Measurements from ENCODE around the gene LSS.

DNA sequence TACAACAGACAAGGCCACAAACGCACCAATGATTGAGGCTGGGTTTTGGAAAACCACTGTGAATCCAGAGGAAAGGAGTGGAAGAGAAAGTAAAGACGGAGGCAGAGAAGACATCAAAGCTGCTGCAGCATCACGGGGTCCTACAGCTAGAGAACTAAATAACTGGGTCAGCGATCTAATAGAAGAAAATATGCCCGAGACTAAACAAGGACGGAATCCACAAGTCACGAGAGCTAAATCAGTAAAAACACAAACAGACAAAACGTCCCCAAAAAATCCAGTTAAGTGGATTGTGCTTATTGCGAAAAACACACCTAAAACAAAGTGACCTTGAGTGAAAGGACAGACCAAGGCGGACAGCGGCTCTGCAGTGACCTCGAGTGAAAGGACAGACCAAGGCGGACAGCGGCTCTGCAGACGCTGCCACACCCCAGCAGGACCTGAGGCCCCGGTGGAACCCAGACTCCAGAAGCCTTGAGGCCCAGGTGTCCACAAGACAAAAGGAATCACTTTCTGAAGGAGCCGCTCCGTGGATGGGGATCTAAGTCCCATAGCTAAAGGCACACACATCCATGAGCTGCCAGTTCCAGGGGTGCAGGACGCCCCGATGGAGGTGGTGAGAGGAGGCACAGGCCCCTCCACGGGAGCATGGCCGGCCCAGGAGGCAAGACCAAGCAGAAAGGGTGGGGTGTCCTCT, 79.2 kb downstream of the LSS start:
- TF ChIP-seq POLR2A (IDR thresholded peaks at IDR 0.05; ENCODE audit: extremely low read depth, insufficient read length) (no peak), MYC (IDR thresholded peaks at IDR 0.05; ENCODE audit: low read depth, low read length) (no peak)
- TF ChIP-seq, protein P1, sequence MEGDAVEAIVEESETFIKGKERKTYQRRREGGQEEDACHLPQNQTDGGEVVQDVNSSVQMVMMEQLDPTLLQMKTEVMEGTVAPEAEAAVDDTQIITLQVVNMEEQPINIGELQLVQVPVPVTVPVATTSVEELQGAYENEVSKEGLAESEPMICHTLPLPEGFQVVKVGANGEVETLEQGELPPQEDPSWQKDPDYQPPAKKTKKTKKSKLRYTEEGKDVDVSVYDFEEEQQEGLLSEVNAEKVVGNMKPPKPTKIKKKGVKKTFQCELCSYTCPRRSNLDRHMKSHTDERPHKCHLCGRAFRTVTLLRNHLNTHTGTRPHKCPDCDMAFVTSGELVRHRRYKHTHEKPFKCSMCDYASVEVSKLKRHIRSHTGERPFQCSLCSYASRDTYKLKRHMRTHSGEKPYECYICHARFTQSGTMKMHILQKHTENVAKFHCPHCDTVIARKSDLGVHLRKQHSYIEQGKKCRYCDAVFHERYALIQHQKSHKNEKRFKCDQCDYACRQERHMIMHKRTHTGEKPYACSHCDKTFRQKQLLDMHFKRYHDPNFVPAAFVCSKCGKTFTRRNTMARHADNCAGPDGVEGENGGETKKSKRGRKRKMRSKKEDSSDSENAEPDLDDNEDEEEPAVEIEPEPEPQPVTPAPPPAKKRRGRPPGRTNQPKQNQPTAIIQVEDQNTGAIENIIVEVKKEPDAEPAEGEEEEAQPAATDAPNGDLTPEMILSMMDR (IDR thresholded peaks at IDR 0.05; ENCODE audit: low read depth, low read length): no peak
- TF ChIP-seq, protein P2, sequence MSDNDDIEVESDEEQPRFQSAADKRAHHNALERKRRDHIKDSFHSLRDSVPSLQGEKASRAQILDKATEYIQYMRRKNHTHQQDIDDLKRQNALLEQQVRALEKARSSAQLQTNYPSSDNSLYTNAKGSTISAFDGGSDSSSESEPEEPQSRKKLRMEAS (IDR thresholded peaks at IDR 0.05; ENCODE audit: low read depth, low read length): no peak

All from NB4 (cell line).